T47D (cell line): ENCODE results near the gene CDH16.

ENCODE experiments used
- DNase-seq, 2 experiments: peaks; one replicate each; pipeline versions ENCODE4 v3.0.0 to v3.0.0-alpha.2; 2011 to 2012; ENCODE audit warnings: low read depth in 1 of 2, low spot score in 1 of 2
- JUND ChIP-seq: IDR thresholded peaks from 2 replicates; pipeline ENCODE4 v1.6.1; 2012; ENCODE audit warnings: low read depth
- in situ Hi-C: cut with HindIII; loops from 2 replicates; pipeline ENCODE4 v1.10.0; 2016; ENCODE audit warnings: low sequenced_read_pairs, low pct_unique_long_range_greater_than_20kb

The CDH16 gene

DNA sequence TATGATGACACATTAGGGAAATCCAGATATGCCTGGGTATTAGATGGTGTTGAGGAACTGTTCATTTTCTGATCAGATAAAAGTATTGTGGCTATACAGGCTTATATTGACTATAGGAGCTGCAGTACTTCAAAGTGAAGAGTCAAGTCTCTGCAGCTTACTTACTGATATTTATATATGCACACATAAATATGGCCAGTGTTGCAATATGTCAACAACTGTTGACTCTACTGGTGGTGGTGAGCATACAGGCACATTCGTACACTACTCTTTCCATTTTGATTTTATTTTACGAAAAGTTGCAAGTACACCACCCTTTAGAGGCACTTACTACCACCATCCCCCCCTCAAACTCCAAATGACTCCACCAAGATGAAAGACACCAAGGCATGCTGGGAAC, 13.0 kb upstream of the CDH16 start:
- in situ Hi-C loops = no loop called here
- no peak for DNase-seq
- TF ChIP-seq JUND = no peak

DNA sequence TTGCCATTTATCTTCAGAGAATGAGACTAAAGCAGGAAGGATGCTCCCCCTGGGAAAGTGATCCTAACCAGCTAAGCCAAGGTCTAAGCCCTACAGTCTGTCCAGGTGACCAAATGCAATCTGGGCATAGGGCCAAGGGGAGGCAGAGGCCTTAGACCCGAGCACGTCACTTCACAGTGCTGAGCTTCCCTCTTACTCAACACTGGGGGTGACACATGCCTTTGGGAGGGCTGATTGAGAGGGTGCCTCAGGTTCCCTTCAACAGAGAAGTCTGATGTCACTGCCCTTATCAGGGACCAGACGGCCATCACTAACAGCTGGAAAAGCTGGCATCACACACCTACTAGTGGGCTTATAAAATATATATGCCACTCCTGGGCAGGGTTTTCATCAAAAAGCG, 11.5 kb upstream of the CDH16 start:
- no peak for DNase-seq
- in situ Hi-C loops = no loop called here
- no peak for TF ChIP-seq JUND

DNA sequence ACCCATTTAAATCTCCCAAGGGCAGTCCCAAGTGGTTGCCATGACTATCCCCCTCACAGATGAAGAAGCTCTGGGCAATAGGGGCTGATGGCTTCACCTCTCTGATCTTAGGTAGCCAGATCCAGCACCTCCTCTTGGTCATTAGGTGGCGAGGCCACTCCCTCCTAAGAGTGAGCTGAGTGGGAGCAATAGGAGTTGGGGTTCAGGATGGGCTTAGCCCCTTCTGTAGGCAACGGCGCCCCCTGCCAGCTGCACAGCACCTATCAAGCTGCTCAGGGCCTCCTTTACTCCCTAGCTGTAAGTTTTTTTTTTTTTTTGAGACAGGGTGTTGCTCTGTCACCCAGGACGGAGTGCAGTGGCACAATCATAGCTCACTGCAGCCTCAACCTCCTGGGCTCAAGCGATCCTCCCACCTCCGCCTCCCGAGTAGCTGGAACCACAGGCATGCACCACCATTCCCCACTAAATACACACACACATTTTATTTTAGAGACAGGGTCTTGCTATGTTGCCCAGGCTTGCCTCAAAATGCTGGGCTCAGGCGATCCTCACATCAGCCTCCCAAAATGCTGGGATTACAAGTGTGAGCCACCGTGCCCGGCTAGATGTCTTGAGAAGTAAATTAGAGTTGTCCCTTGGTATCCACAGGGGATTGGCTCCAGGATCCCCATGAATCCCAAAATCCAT, 10.2 kb upstream of the CDH16 start:
- in situ Hi-C loops = no loop called here
- no peak for DNase-seq
- TF ChIP-seq JUND = no peak

DNA sequence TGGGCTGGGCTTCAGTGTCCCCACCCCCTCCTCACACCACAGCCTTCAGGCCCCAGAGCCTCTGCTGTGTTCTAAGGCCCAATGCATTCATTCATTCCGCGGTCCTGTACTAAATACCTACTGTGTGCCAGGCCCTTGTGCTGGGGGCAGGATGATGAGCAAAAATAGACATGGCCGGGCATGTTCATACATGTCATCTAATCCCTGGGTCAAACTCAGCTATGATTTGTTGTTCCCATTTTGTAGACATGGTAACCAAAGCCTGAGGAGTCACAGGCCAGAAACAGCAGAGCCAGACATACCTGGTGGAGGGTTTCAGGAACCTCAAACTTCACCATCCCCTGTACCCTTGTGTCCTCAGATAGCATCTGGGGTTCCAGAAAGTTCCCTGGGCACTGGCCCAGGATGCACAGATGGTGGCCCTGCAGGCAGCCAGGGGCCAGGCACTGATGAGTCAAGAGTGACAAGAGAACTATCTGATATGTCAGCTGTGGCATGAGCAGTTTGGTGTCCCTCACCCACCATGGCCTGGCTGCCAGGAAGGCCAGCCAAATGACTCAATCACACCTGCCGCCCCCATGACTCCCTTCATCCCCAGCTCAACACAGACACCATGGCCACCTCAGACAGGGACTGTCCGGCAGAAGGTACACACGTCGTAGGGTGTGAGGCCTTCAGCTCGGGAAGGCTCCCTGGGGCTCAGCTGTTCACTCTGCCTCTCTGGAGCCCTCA, 9.4 kb upstream of the CDH16 start:
- TF ChIP-seq JUND = no peak
- no peak for DNase-seq
- in situ Hi-C loops = no loop called here

DNA sequence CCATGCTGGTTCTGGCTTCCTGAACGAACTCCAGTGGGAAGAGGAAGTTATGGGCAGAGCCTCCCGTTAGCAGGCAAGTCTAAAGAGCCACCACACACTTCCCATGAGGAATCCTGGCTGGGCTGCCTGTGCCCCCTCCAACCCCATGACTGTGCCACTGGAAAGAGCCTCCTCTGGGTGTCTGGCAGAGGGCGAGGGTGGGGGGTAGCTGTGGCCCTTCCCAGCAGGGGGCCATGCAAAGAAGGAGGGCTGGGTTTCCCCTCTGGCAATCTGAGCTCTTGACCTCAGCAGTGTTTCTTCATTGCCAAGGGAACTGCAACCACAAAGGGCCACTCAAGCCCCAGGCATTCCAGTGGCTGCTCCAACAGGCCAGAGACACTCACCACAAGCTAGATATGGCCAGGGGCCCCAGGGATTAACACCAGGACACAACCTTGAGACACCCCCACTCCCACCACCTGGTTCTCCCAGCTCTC, 8.3 kb upstream of the CDH16 start:
- DNase-seq = peak in 1 of 2 experiments; percentile 20
- in situ Hi-C loops = no loop called here
- TF ChIP-seq JUND = no peak

DNA sequence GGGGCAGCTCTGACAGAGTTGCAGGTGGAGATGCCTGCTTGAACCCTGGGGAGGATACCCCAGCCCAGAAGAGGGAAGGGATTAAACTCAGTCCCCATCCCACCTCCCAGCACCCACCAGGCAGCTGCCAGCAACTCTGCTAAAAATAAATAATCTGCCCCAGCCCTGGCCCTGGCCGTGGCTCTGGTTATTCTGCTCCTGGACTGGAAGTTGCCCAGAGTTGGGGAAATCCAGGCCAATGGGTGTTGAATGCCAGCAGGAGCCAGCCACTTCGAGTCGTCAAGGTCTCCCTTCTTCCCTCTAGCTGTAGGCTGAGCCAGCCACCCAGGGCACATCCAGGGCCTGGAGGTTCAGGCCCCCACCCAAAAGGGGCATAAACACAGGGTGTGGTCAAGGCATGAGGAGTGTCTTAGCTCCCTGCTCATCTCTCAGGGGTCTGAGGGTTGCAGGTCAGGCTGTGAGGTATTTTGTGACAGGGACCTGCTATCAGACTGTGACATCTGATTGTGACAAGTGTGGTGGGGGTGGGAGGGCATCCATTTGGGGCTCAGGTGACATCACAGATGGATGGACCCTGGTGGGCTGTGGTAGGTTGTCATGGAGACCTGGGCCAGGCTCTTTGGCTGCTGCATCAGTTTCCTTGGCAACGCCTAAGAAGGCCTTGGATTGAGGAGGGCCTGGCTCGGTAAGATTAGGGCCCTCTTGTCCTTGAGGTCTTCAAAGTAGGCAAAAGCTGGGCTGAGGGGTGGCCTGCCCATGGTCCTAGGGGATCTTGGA, 7.7 kb upstream of the CDH16 start:
- no peak for DNase-seq
- in situ Hi-C loops = no loop called here
- TF ChIP-seq JUND = no peak

DNA sequence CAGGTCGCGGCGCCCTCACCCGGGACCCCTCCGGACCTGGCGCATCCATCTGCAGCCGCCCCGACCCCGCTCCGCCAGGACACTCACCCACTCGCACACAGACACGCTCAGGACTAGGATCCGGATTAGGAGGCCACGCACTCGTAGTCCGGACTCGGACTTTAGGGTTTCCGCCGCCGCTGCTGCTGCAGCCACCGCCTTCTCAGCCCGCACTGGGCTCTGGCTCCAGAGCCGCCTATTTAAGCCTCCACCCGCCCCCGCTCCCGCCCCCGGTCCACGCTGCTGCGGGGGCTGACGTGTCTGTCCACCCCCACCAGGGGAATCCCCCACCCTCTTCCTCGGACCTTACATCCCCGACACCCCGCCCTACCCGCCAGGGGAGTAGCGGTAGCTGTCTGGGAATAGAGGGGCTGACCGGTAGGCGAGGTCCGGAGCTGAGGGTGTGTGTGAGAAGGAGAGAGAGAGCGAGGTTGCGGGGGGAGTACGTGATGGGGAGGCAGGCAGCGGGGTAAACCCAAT, 6.7 kb upstream of the CDH16 start, which contains the start of gene RRAD:
Gene RRAD (minus strand): TSS at position 214 of the 519 bp plus-strand sequence. CDS start 356 bp downstream, outside the sequence.
- TF ChIP-seq JUND = no peak
- in situ Hi-C loops = no loop called here
- no peak for DNase-seq

DNA sequence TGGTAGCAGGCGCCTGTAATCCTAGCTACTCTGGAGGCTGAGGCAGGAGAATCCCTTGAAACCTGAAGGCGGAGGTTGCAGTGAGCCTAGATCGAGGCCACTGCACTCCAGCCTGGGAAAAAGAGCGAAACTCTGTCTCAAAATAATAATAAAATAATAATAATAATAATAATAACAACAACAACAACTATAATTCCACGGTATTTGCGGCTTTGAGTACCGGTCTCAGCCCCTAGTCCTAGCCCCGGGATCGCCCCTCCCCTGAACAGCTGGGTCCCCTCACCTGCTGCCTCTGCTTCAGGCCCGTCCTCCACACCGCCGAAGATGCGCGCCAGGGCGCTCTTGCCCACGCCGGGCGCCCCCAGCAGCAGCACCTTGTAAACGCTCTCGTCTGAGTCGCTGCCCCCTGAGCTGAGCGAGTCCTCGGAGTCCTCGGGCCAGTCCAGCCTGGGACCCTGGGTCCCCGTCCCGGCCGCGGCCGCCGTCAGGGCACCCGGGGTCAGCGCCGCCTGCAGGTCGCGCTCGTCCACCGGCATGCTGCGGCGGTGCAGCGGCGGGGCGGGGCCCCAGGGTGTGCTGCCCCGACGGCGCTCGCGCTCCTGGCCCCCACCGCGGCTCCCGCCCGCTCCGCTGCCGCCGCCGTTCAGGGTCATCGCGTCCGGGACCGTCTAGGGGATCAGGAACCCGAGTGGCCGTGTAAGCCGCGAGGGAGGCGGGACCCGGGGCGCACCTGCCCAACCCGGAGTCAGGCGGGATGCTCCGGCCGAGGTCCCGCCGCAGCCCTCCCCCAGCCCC, 6.0 kb upstream of the CDH16 start:
- no peak for TF ChIP-seq JUND
- DNase-seq = peak; percentile 37 to 56
- in situ Hi-C loops = no loop called here

DNA sequence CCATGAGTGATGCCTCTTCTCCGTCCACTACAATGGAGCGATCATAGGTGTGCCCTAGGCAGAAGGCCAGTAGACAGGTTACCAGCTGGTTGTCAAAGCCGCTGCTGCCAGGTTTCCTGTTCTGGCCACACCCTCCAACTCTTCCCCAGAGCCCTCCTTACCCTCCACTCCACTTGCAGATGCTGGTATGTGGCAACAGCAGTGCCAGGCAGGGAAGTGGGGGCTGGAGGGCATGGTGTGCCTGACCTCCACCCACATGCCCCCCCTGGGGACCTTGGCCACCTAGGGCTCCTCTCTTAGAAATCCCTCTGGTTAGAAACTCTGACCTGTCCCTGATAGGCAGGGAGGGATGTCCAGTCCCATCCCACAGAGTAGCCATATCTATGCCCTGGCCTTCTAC, 5.2 kb upstream of the CDH16 start:
- TF ChIP-seq JUND = no peak
- no peak for DNase-seq
- in situ Hi-C loops = no loop called here

DNA sequence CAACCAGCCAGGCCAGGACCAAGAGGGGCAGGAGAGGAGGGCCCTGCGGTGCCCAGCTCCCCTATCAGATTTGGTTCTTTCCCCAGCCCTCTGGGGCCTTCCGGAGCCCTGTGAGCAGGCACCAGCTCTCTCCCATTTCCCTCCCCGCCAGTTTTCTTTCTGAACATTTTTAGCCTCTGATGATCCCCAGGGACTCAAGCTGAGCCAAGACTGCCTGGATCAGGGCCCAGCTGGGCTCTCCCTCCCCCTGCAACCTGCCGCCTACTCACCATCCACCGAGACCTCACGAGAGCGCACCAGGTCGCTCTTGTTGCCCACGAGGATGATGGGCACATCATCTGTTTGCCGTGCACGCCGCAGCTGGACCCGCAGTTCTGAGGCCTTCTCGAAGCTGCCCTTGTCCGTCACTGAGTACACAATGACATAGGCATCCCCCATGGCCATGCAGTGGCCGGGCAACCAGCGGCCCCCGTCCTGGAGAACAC, 4.6 kb upstream of the CDH16 start:
- in situ Hi-C loops = no loop called here
- DNase-seq = no peak
- TF ChIP-seq JUND = no peak

DNA sequence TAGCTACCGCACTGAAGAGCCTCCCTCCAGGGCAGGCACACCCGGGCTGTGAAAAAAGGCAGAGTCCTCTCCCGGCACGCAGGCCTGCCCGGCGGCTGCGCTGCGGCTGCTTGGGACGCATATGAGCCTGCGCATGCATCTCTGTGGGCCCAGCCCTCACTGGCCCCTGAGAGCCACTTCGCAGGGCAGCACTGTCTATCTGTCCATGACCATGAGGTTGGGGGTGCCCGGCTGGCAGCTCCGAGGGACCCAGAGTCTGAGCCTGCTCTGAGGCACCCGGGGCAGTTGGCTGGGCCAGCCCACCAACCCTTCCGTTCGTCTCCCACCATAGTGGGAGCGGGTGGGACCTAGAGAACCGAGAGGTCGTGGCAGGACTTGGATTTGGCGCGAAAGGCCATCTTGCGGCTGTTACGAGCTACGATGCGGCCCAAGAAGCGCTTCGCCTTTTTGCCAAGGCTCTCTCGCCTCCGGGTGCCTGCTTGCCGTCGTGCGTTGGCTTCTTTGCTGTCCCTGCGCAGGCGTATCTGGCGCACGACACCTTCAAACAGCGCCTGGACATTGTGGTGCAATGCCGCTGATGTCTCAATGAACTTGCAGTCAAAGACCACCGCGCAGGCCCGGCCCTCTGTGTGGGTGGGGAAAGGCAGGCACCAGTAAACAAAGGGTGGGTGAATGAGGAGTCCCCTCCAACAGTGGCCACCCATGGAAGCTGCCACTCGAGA, 3.2 kb upstream of the CDH16 start:
- TF ChIP-seq JUND = no peak
- in situ Hi-C loops = no loop called here
- no peak for DNase-seq
